SK-N-SH (cell line): ENCODE data around the gene AHCTF1. TPM values are rescaled to one million over a fixed set of nuclear protein-coding genes. Genes with fewer than 3 reads are reported as not detected.

ENCODE experiments used
- CTCF ChIA-PET: fragments of 300-600, 350-600 bp; formaldehyde crosslinking; extraction: SDS; loops from one replicate; lab custom pipeline; 2021; lab: Yijun Ruan, JAX
- POLR2A ChIA-PET: fragments of 350-600 bp; sonication (Branson Sonifier 250); formaldehyde crosslinking; extraction: SDS; loops from one replicate; lab custom pipeline; 2020; ENCODE audit warnings: antibody characterized with exemption, inconsistent platforms; lab: Yijun Ruan, JAX
- DNase-seq: peaks from one replicate; pipeline ENCODE4 v3.0.0; 2012
- H2AFZ ChIP-seq: fragments of 200-600 bp; sonication (generic); 2 replicates; pipeline ENCODE4 v1.8.1; 2016; ENCODE audit warnings: antibody characterized with exemption, mild to moderate bottlenecking, low read depth
- H3F3A ChIP-seq: fragments of 200-600 bp; sonication (generic); replicated peaks from 2 replicates; pipeline ENCODE3; 2016; ENCODE audit warnings: antibody characterized with exemption, mild to moderate bottlenecking; ENCODE audit not compliant: insufficient read depth
- H3K27ac ChIP-seq, 2 experiments: fragments of 200-500 bp in 1 of 2; fragments of 200-600 bp in 1 of 2; sonication (Bioruptor generic) in 1 of 2; sonication (generic), shearing (Covaris generic) in 1 of 2; 2 replicates each; pipeline versions ENCODE4 v1.5.1 to v1.6.1; 2014 to 2016; ENCODE audit warnings: low read depth in 2 of 2, inconsistent platforms in 1 of 2, low read length in 1 of 2, mild to moderate bottlenecking in 1 of 2, mixed read lengths in 1 of 2
- H3K27me3 ChIP-seq: fragments of 200-600 bp; sonication (generic), shearing (Covaris generic); 2 replicates; pipeline ENCODE4 v1.6.1; 2016; ENCODE audit warnings: mixed run types; ENCODE audit not compliant: insufficient read depth
- H3K36me3 ChIP-seq, 2 experiments: fragments of 200-500 bp in 1 of 2; fragments of 200-600 bp in 1 of 2; sonication (Bioruptor generic) in 1 of 2; sonication (generic) in 1 of 2; replicated peaks in 1 of 2; 2 replicates each; pipeline versions ENCODE3 to v1.5.1; 2014 to 2016; ENCODE audit warnings: low read length in 1 of 2, mild to moderate bottlenecking in 1 of 2; ENCODE audit not compliant: insufficient read depth in 2 of 2, control insufficient read depth in 1 of 2
- H3K4me1 ChIP-seq, 2 experiments: fragments of 200-500 bp in 1 of 2; fragments of 200-600 bp in 1 of 2; sonication (Bioruptor generic) in 1 of 2; sonication (generic), shearing (Covaris generic) in 1 of 2; 2 replicates each; pipeline versions ENCODE4 v1.5.1 to v1.6.1; 2014 to 2016; ENCODE audit warnings: low read depth in 1 of 2, low read length in 1 of 2, mixed run types in 1 of 2; ENCODE audit not compliant: insufficient read depth in 2 of 2, control insufficient read depth in 1 of 2
- H3K4me2 ChIP-seq: fragments of 200-600 bp; sonication (generic), shearing (Covaris generic); 2 replicates; pipeline ENCODE4 v1.6.1; 2017; ENCODE audit warnings: mixed run types
- H3K4me3 ChIP-seq, 2 experiments: fragments of 200-500 bp in 1 of 2; fragments of 200-600 bp in 1 of 2; sonication (Bioruptor generic) in 1 of 2; sonication (generic), shearing (Covaris generic) in 1 of 2; 2 replicates each; pipeline versions ENCODE4 v1.5.1 to v1.8.1; 2014 to 2016; ENCODE audit warnings: low read depth in 2 of 2, inconsistent platforms in 1 of 2, low read length in 1 of 2, mild to moderate bottlenecking in 1 of 2, mixed read lengths in 1 of 2, moderate library complexity in 1 of 2
- H3K79me2 ChIP-seq: fragments of 200-600 bp; sonication (generic); 2 replicates; pipeline ENCODE4 v1.8.1; 2017; ENCODE audit warnings: mild to moderate bottlenecking; ENCODE audit not compliant: insufficient read depth
- H3K9ac ChIP-seq: fragments of 200-600 bp; sonication (generic); 2 replicates; pipeline ENCODE4 v1.6.1; 2017; ENCODE audit warnings: mixed run types
- H3K9me2 ChIP-seq: fragments of 200-600 bp; sonication (generic); 2 replicates; pipeline ENCODE4 v1.6.1; 2017; ENCODE audit warnings: mixed run types
- H3K9me3 ChIP-seq: fragments of 200-600 bp; sonication (generic); 2 replicates; pipeline ENCODE4 v1.6.1; 2017; ENCODE audit warnings: mixed run types, mild to moderate bottlenecking, moderate library complexity
- H4K20me1 ChIP-seq: fragments of 200-600 bp; sonication (generic); 2 replicates; pipeline ENCODE4 v1.6.1; 2017; ENCODE audit warnings: mild to moderate bottlenecking, mixed run types; ENCODE audit not compliant: insufficient read depth
- CTCF ChIP-seq: fragments of 200-600 bp; sonication (generic); IDR thresholded peaks from 2 replicates; pipeline ENCODE4 v1.6.1; 2017; ENCODE audit warnings: antibody characterized with exemption, mild to moderate bottlenecking, moderate library complexity
- EP300 ChIP-seq, 2 experiments: IDR thresholded peaks; 2 replicates each; pipeline versions ENCODE4 v1.4.0 to v1.6.1; 2012; ENCODE audit warnings: borderline replicate concordance in 1 of 2, low read depth in 1 of 2, low read length in 1 of 2
- EZH2phosphoT487 ChIP-seq: fragments of 200-600 bp; sonication (generic); IDR thresholded peaks from 2 replicates; pipeline ENCODE4 v1.6.1; 2017; ENCODE audit warnings: low read depth, mixed run types, mild to moderate bottlenecking, antibody characterized with exemption, moderate library complexity, borderline replicate concordance
- MEF2A ChIP-seq: IDR thresholded peaks from 2 replicates; pipeline ENCODE4 v1.4.0; 2012; ENCODE audit warnings: low read depth, borderline replicate concordance
- MXI1 ChIP-seq: IDR thresholded peaks from 2 replicates; pipeline ENCODE4 v1.6.1; 2012; ENCODE audit warnings: mild to moderate bottlenecking, low read depth, low read length, improper control_type of control experiment
- NFIC ChIP-seq: IDR thresholded peaks from 2 replicates; pipeline ENCODE4 v1.4.0; 2012; ENCODE audit warnings: borderline replicate concordance
- RAD21 ChIP-seq: IDR thresholded peaks from 2 replicates; pipeline ENCODE4 v1.6.1; 2012; ENCODE audit warnings: mild to moderate bottlenecking, low read length
- RCOR1 ChIP-seq: fragments of 150-350 bp; IDR thresholded peaks from 2 replicates; pipeline ENCODE4 v1.6.1; 2017; ENCODE audit warnings: antibody characterized with exemption, low read length
- TAF1 ChIP-seq: IDR thresholded peaks from 2 replicates; pipeline ENCODE4 v1.6.1; 2012; ENCODE audit warnings: low read depth, mild to moderate bottlenecking, low read length, moderate library complexity, borderline replicate concordance
- TCF12 ChIP-seq: IDR thresholded peaks from 2 replicates; pipeline ENCODE4 v1.4.0; 2012
- USF2 ChIP-seq: fragments of 150-350 bp; IDR thresholded peaks from 2 replicates; pipeline ENCODE4 v1.6.1; 2017; ENCODE audit warnings: antibody characterized with exemption, low read length, low read depth, borderline replicate concordance
- YY1 ChIP-seq: IDR thresholded peaks from 2 replicates; pipeline ENCODE4 v1.4.0; 2012; ENCODE audit warnings: low read depth, mild to moderate bottlenecking
- WGBS: methylation state at CpG from one replicate; pipeline ENCODE4 v1.1.6; 2017; ENCODE audit warnings: low lambda C conversion rate; 5-methylcytosine and 5-hydroxymethylcytosine counted together
- polyA plus RNA-seq, 3 experiments: library from polyadenylated mRNA; depleted of rRNA; stranded (reverse); fragments of >200 nt; gene quantifications; 2 replicates each; pipeline ENCODE4 v1.2.3, GENCODE V29; 2012
- small RNA-seq, 7 experiments: library from RNA; depleted of rRNA; stranded (forward); fragments of <200 nt; gene quantifications; one replicate each; pipeline ENCODE3, GENCODE V24; 2012
- TF ChIP-seq, protein P1 (sequence below): fragments of 150-350 bp; IDR thresholded peaks from 2 replicates; pipeline ENCODE4 v1.6.1; 2016; ENCODE audit warnings: mild to moderate bottlenecking, low read depth, low read length

AHCTF1 gene
- polyA plus RNA-seq, 1 of the 3 experiments (the other 2 are of a cell fraction): 8.5 TPM

DNA sequence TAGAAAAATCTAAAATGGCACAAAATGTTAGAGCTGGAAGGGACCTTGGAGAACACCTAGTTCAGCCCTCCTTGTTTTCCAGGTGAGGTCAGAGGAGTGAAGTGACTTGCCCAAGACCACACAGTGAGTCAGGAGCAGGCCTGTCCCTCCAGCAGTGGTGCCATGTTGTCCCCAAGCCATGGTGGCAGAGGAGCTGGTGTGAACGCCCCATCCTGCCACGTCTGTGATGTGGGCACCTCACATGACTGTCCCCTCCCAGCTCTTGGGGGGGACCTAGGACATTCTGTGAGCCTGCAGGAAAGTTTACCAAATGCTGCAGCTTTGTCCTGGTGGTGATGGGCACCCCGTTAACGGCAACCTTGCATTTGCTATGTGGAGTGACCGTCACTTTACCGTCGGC lies 141.4 kb downstream of the AHCTF1 start:
- Histone ChIP-seq H2AFZ (no peak overlapping the region), H3K9ac (no peak overlapping the region), H3K4me2 (no peak overlapping the region), H3K36me3 (no peaks in the 10 kb centered on the region), H3K4me1 (peaks cover 0 to 5% of the 10 kb centered on the region in 2 experiments; a peak in 2 of 4 replicates), H3K4me3 (no peak overlapping the region), H4K20me1 (no peaks in the 10 kb centered on the region), H3K79me2 (no peaks in the 10 kb centered on the region), H3K27ac (no peak overlapping the region), H3K9me3 (no peaks in the 10 kb centered on the region), H3K27me3 (no peaks in the 10 kb centered on the region), H3F3A (no peaks in the 10 kb centered on the region), H3K9me2 (no peaks in the 10 kb centered on the region)
- ChIA-PET POLR2A (no interaction called here), CTCF (no interaction called here)
- WGBS: 92% methylated on average over 5 of the region's 7 CpGs
- no peak for TF ChIP-seq EP300 (IDR thresholded peaks at IDR 0.05; ENCODE audit: borderline replicate concordance in 1 of 2, low read depth in 1 of 2, low read length in 1 of 2)
- no peak for TF ChIP-seq MXI1
- TF ChIP-seq TCF12: no peak
- TF ChIP-seq TAF1: no peak
- no peak for TF ChIP-seq CTCF
- TF ChIP-seq YY1: no peak
- no peak for TF ChIP-seq RAD21
- no peak for DNase-seq

GRCh38 chr1:246789454-246790339 lies 142.1 kb downstream of the AHCTF1 start:
- Histone ChIP-seq H4K20me1 (no peaks in the 10 kb centered on the region), H3F3A (no peaks in the 10 kb centered on the region), H3K9me3 (no peaks in the 10 kb centered on the region), H3K9me2 (no peaks in the 10 kb centered on the region), H3K36me3 (no peaks in the 10 kb centered on the region), H2AFZ (no peak overlapping the region), H3K4me3 (no peak overlapping the region), H3K27me3 (no peaks in the 10 kb centered on the region), H3K27ac (no peak overlapping the region), H3K4me2 (no peak overlapping the region), H3K9ac (no peak overlapping the region), H3K4me1 (peaks cover 0 to 5% of the 10 kb centered on the region in 2 experiments; a peak in 2 of 4 replicates), H3K79me2 (no peaks in the 10 kb centered on the region)
- ChIA-PET CTCF (no interaction called here), POLR2A (no interaction called here)
- 80% methylated on average over 19 of the region's 25 CpGs for WGBS
- TF ChIP-seq, protein P1, sequence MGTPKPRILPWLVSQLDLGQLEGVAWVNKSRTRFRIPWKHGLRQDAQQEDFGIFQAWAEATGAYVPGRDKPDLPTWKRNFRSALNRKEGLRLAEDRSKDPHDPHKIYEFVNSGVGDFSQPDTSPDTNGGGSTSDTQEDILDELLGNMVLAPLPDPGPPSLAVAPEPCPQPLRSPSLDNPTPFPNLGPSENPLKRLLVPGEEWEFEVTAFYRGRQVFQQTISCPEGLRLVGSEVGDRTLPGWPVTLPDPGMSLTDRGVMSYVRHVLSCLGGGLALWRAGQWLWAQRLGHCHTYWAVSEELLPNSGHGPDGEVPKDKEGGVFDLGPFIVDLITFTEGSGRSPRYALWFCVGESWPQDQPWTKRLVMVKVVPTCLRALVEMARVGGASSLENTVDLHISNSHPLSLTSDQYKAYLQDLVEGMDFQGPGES: no peak
- TF ChIP-seq EZH2phosphoT487 (no peak), NFIC (no peak), USF2 (no peak), RCOR1 (no peak), MEF2A (no peak)
- DNase-seq: peak; percentile 30

Small RNA genes within 50 kb of the gene (small RNA-seq; reads per million reads assigned to genes)
- 0 reads per million in 7 experiments for gene AC113174.1
- 0 reads per million in 7 experiments for gene RF00402

Other genes starting within 250 kb of the AHCTF1 start
- gene SCCPDH, start 207.5 kb downstream of the AHCTF1 start, polyA plus RNA-seq (2012; rRNA removed): 32.2 and 36.0 TPM in 2 replicates
- 3.0 and 3.2 TPM in 2 replicates for gene ZNF695, start 76.1 kb upstream of the AHCTF1 start, polyA plus RNA-seq (2012; rRNA removed)
- 0.84 and 1.4 TPM in 2 replicates for gene ZNF670, start 146.9 kb upstream of the AHCTF1 start, polyA plus RNA-seq (2012; rRNA removed)
- gene ZNF669, start 172.4 kb upstream of the AHCTF1 start, polyA plus RNA-seq (2012; rRNA removed): 3.3 and 3.7 TPM in 2 replicates
- gene ZNF124, start 240.1 kb upstream of the AHCTF1 start, polyA plus RNA-seq (2012; rRNA removed): 2.7 and 3.8 TPM in 2 replicates